Parathyroid adenoma (tissue), 2 donors: Measurements from ENCODE around the gene ZNF511.
"Not testable (repeated sequence)": the region's sequence is repeated elsewhere in the genome, so short reads cannot be mapped to it uniquely, and the experiment has no call there.

Source experiments
- H2AFZ ChIP-seq: fragments of 300-600 bp; sonication (generic); one replicate; pipeline ENCODE4 v1.7.0; 2017; ENCODE audit warnings: antibody characterized with exemption, mild to moderate bottlenecking
- H3K27ac ChIP-seq: fragments of 300-600 bp; sonication (generic); one replicate; pipeline ENCODE4 v1.7.0; 2017
- H3K27me3 ChIP-seq: fragments of 300-600 bp; sonication (generic); one replicate; pipeline ENCODE4 v1.7.0; 2017; ENCODE audit warnings: low read length; ENCODE audit not compliant: control insufficient read depth, insufficient read depth
- H3K36me3 ChIP-seq: fragments of 300-600 bp; sonication (generic); one replicate; pipeline ENCODE4 v1.7.0; 2017; ENCODE audit warnings: low read length; ENCODE audit not compliant: control insufficient read depth, insufficient read depth
- H3K4me1 ChIP-seq: fragments of 300-600 bp; sonication (generic); one replicate; pipeline ENCODE4 v1.7.0; 2017; ENCODE audit warnings: control low read depth
- H3K4me2 ChIP-seq: fragments of 300-600 bp; sonication (generic); one replicate; pipeline ENCODE4 v1.7.0; 2017; ENCODE audit warnings: low read length
- H3K4me3 ChIP-seq: fragments of 300-600 bp; sonication (generic); one replicate; pipeline ENCODE4 v1.7.0; 2017; ENCODE audit warnings: low read depth, low read length
- H3K79me2 ChIP-seq: fragments of 300-600 bp; sonication (generic); one replicate; pipeline ENCODE4 v1.7.0; 2017; ENCODE audit warnings: control low read depth
- H3K9ac ChIP-seq: fragments of 300-600 bp; sonication (generic); one replicate; pipeline ENCODE4 v1.7.0; 2017; ENCODE audit warnings: mild to moderate bottlenecking
- H3K9me3 ChIP-seq: fragments of 300-600 bp; sonication (generic); one replicate; pipeline ENCODE4 v1.7.0; 2017; ENCODE audit warnings: low read length; ENCODE audit not compliant: control insufficient read depth
- CTCF ChIP-seq: fragments of 300-600 bp; sonication (generic); IDR thresholded peaks from one replicate; pipeline ENCODE4 v1.7.0; 2017; ENCODE audit warnings: antibody characterized with exemption, mild to moderate bottlenecking
- donor health status: primary hyperparathyroidism.

ZNF511 gene

GRCh38 chr10:133262696-133263095, 46.0 kb upstream of the ZNF511 start:
- H3K4me1 ChIP-seq: no peaks in the 10 kb centered on the region
- no peak for TF ChIP-seq CTCF
- H2AFZ ChIP-seq: no peak overlapping the region
- no peak overlapping the region for H3K4me2 ChIP-seq
- no peak overlapping the region for H3K4me3 ChIP-seq
- H3K27me3 ChIP-seq: no peaks in the 10 kb centered on the region
- H3K9ac ChIP-seq: no peak overlapping the region
- no peaks in the 10 kb centered on the region for H3K79me2 ChIP-seq
- no peaks in the 10 kb centered on the region for H3K36me3 ChIP-seq
- H3K9me3 ChIP-seq: no peaks in the 10 kb centered on the region
- no peak overlapping the region for H3K27ac ChIP-seq

- Histone ChIP-seq H3K4me3 (no peak overlapping the region), H3K27me3 (no peaks in the 10 kb centered on the region), H3K4me1 (no peaks in the 10 kb centered on the region), H3K36me3 (no peaks in the 10 kb centered on the region), H3K4me2 (no peak overlapping the region), H3K79me2 (no peaks in the 10 kb centered on the region), H3K9me3 (no peaks in the 10 kb centered on the region), H3K9ac (no peak overlapping the region), H3K27ac (no peak overlapping the region), H2AFZ (no peak overlapping the region)
- TF ChIP-seq CTCF: no peak
Measured at GRCh38 chr10:133263674-133264073, 45.0 kb upstream of the ZNF511 start.

- no peak for TF ChIP-seq CTCF
- H3K4me1 ChIP-seq: no peaks in the 10 kb centered on the region
- no peak overlapping the region for H2AFZ ChIP-seq
- H3K4me3 ChIP-seq: no peak overlapping the region
- H3K27ac ChIP-seq: no peak overlapping the region
- H3K27me3 ChIP-seq: no peaks in the 10 kb centered on the region
- no peaks in the 10 kb centered on the region for H3K79me2 ChIP-seq
- no peak overlapping the region for H3K9ac ChIP-seq
- no peaks in the 10 kb centered on the region for H3K9me3 ChIP-seq
- no peaks in the 10 kb centered on the region for H3K36me3 ChIP-seq
- no peak overlapping the region for H3K4me2 ChIP-seq
Measured at GRCh38 chr10:133264461-133264860, 44.3 kb upstream of the ZNF511 start.

- H2AFZ ChIP-seq, H3K27me3 ChIP-seq, H3K4me2 ChIP-seq, H3K27ac ChIP-seq, H3K4me1 ChIP-seq, H3K36me3 ChIP-seq, H3K4me3 ChIP-seq, H3K9me3 ChIP-seq, H3K9ac ChIP-seq, H3K79me2 ChIP-seq: not testable (repeated sequence)
Measured at GRCh38 chr10:133265052-133265451, 43.7 kb upstream of the ZNF511 start.

GRCh38 chr10:133266056-133266795, 42.5 kb upstream of the ZNF511 start:
- no peak overlapping the region for H3K4me3 ChIP-seq
- H3K4me2 ChIP-seq: no peak overlapping the region
- no peaks in the 10 kb centered on the region for H3K79me2 ChIP-seq
- H3K9me3 ChIP-seq: no peaks in the 10 kb centered on the region
- no peaks in the 10 kb centered on the region for H3K36me3 ChIP-seq
- no peaks in the 10 kb centered on the region for H3K27me3 ChIP-seq
- no peak overlapping the region for H2AFZ ChIP-seq
- no peaks in the 10 kb centered on the region for H3K4me1 ChIP-seq
- TF ChIP-seq CTCF: no peak
- no peak overlapping the region for H3K27ac ChIP-seq
- no peak overlapping the region for H3K9ac ChIP-seq
